Measurements from ENCODE around the gene TMEM237. TPM values are rescaled to one million over a fixed set of nuclear protein-coding genes. Genes with fewer than 3 reads are reported as not detected.

Gene TMEM237
- total RNA-seq, 5 donors from 2014 or later (not counting 1 experiment from before 2014, with no cell fraction given), result 4.5 to 10.1 (median 7.8) TPM

GRCh38 chr2:201621293-201621999 is 21.9 kb downstream of the TMEM237 start:
- ChIA-PET POLR2A (no interaction called here), CTCF (no interaction called here)
- H3K27me3 ChIP-seq (replicated peaks in 1 of 2; ENCODE audit: control insufficient read depth in 2 of 2, extremely low read depth in 1 of 2, insufficient read depth in 2 of 2, low read length in 1 of 2), result no peaks in the 10 kb centered on the region

GRCh38 chr2:201618744-201619662 is 24.3 kb downstream of the TMEM237 start:
- no peaks in the 10 kb centered on the region for H3K4me1 ChIP-seq (ENCODE audit: control insufficient read depth in 1 of 2, extremely low read depth in 1 of 2, insufficient read depth in 2 of 2, low read length in 2 of 2)
- peaks cover 0 to 1% of the 10 kb centered on the region in 2 donors for H3K27me3 Mint-ChIP-seq
- DNase-seq (no peak), ATAC-seq (replicated peaks in 1 of 4) (no peak)
- H3K36me3 Mint-ChIP-seq, result no peaks in the 10 kb centered on the region
- no peak overlapping the region for H3K27ac ChIP-seq (ENCODE audit: low read length)
- H3K4me3 Mint-ChIP-seq, result no peak overlapping the region
- ChIA-PET CTCF (no interaction called here), POLR2A (no interaction called here)
- no peaks in the 10 kb centered on the region for H3K4me1 Mint-ChIP-seq
- 75% methylated on average over 35 of the region's 39 CpGs for WGBS (ENCODE audit: insufficient coverage)
- no peaks in the 10 kb centered on the region for H3K9me3 ChIP-seq
- no peaks in the 10 kb centered on the region for H3K27me3 ChIP-seq (replicated peaks in 1 of 2; ENCODE audit: control insufficient read depth in 2 of 2, extremely low read depth in 1 of 2, insufficient read depth in 2 of 2, low read length in 1 of 2)
- H3K36me3 ChIP-seq (ENCODE audit: control insufficient read depth in 2 of 2, extremely low read depth in 1 of 2, insufficient read depth in 1 of 2, low read length in 1 of 2), result no peaks in the 10 kb centered on the region
- H3K4me3 ChIP-seq (ENCODE audit: control insufficient read depth in 1 of 2, extremely low read depth in 1 of 2, low read length in 1 of 2), result no peak overlapping the region
- no peak overlapping the region for H3K27ac Mint-ChIP-seq
- H3K9me3 Mint-ChIP-seq, result no peaks in the 10 kb centered on the region

More at GRCh38 chr2:201621293-201621999, 21.9 kb downstream of the TMEM237 start:
- H3K4me1 ChIP-seq (ENCODE audit: control insufficient read depth in 1 of 2, extremely low read depth in 1 of 2, insufficient read depth in 2 of 2, low read length in 2 of 2), result no peaks in the 10 kb centered on the region
- H3K27ac ChIP-seq (ENCODE audit: low read length), result no peak overlapping the region
- Mint-ChIP-seq H3K27ac (no peak overlapping the region), H3K4me1 (no peaks in the 10 kb centered on the region), H3K36me3 (peaks cover 9% of the 10 kb centered on the region), H3K9me3 (no peaks in the 10 kb centered on the region), H3K27me3 (no peaks in the 10 kb centered on the region), H3K4me3 (no peak overlapping the region)
- no peaks in the 10 kb centered on the region for H3K36me3 ChIP-seq (ENCODE audit: control insufficient read depth in 2 of 2, extremely low read depth in 1 of 2, insufficient read depth in 1 of 2, low read length in 1 of 2)
- WGBS (ENCODE audit: insufficient coverage), result 100% methylated on average over 3 of the region's 4 CpGs
- H3K4me3 ChIP-seq (ENCODE audit: control insufficient read depth in 1 of 2, extremely low read depth in 1 of 2, low read length in 1 of 2), result no peak overlapping the region
- no peak for DNase-seq
- ATAC-seq (replicated peaks in 1 of 4), result no peak
- no peaks in the 10 kb centered on the region for H3K9me3 ChIP-seq

- Histone ChIP-seq H3K9me3 (no peaks in the 10 kb centered on the region), H3K27ac (ENCODE audit: low read length) (no peak overlapping the region), H3K36me3 (ENCODE audit: control insufficient read depth in 2 of 2, extremely low read depth in 1 of 2, insufficient read depth in 1 of 2, low read length in 1 of 2) (no peaks in the 10 kb centered on the region), H3K4me3 (ENCODE audit: control insufficient read depth in 1 of 2, extremely low read depth in 1 of 2, low read length in 1 of 2) (no peak overlapping the region), H3K4me1 (ENCODE audit: control insufficient read depth in 1 of 2, extremely low read depth in 1 of 2, insufficient read depth in 2 of 2, low read length in 2 of 2) (no peaks in the 10 kb centered on the region), H3K27me3 (replicated peaks in 1 of 2; ENCODE audit: control insufficient read depth in 2 of 2, extremely low read depth in 1 of 2, insufficient read depth in 2 of 2, low read length in 1 of 2) (peaks cover 0 to 5% of the 10 kb centered on the region in 2 experiments)
- Mint-ChIP-seq H3K4me3 (no peak overlapping the region), H3K27ac (no peak overlapping the region), H3K36me3 (no peaks in the 10 kb centered on the region), H3K27me3 (peaks cover 8 to 25% of the 10 kb centered on the region in 2 donors), H3K9me3 (peaks cover 0 to 20% (median 8%) of the 10 kb centered on the region in 3 donors), H3K4me1 (no peaks in the 10 kb centered on the region)
- DNase-seq (no peak), ATAC-seq (replicated peaks in 1 of 4) (no peak)
- ChIA-PET POLR2A (no interaction called here), CTCF (interaction anchor here in 1 of 2 donors (0.5 kb wide), 1 partner anchor 169 kb away, joined by 4 read pairs; no protein-coding TSS in a partner anchor)
- 50% methylated on average over 1 of the region's 1 CpG for WGBS (ENCODE audit: insufficient coverage)
Observed at GRCh38 chr2:201608021-201608420, 35.3 kb downstream of the TMEM237 start.

GRCh38 chr2:201607568-201607967 is 35.7 kb downstream of the TMEM237 start:
- Mint-ChIP-seq H3K4me3 (no peak overlapping the region), H3K36me3 (no peaks in the 10 kb centered on the region), H3K4me1 (no peaks in the 10 kb centered on the region), H3K27ac (no peak overlapping the region), H3K9me3 (peaks cover 0 to 20% (median 8%) of the 10 kb centered on the region in 3 donors), H3K27me3 (peaks cover 8 to 25% of the 10 kb centered on the region in 2 donors)
- Histone ChIP-seq H3K36me3 (ENCODE audit: control insufficient read depth in 2 of 2, extremely low read depth in 1 of 2, insufficient read depth in 1 of 2, low read length in 1 of 2) (no peaks in the 10 kb centered on the region), H3K27ac (ENCODE audit: low read length) (no peak overlapping the region), H3K27me3 (replicated peaks in 1 of 2; ENCODE audit: control insufficient read depth in 2 of 2, extremely low read depth in 1 of 2, insufficient read depth in 2 of 2, low read length in 1 of 2) (peaks cover 0 to 5% of the 10 kb centered on the region in 2 experiments), H3K9me3 (no peaks in the 10 kb centered on the region), H3K4me3 (ENCODE audit: control insufficient read depth in 1 of 2, extremely low read depth in 1 of 2, low read length in 1 of 2) (no peak overlapping the region), H3K4me1 (ENCODE audit: control insufficient read depth in 1 of 2, extremely low read depth in 1 of 2, insufficient read depth in 2 of 2, low read length in 2 of 2) (no peaks in the 10 kb centered on the region)
- WGBS (ENCODE audit: insufficient coverage), result no CpG with 5 or more reads among the region's 2 CpGs
- no peak for DNase-seq
- ATAC-seq (replicated peaks in 1 of 4), result no peak
- ChIA-PET POLR2A (no interaction called here), CTCF (interaction anchor here in 1 of 2 donors (0.5 kb wide), 1 partner anchor 169 kb away, joined by 4 read pairs; no protein-coding TSS in a partner anchor)

- H3K27ac ChIP-seq (ENCODE audit: low read length), result no peak overlapping the region
- no CpG with 5 or more reads among the region's 3 CpGs for WGBS (ENCODE audit: insufficient coverage)
- ATAC-seq (replicated peaks in 1 of 4), result no peak
- Mint-ChIP-seq H3K9me3 (peaks cover 9 to 17% (median 12%) of the 10 kb centered on the region in 3 donors), H3K27me3 (peaks cover 12 to 25% of the 10 kb centered on the region in 2 donors), H3K4me3 (no peak overlapping the region), H3K27ac (no peak overlapping the region), H3K4me1 (no peaks in the 10 kb centered on the region), H3K36me3 (peaks cover 3% of the 10 kb centered on the region)
- H3K4me1 ChIP-seq (ENCODE audit: control insufficient read depth in 1 of 2, extremely low read depth in 1 of 2, insufficient read depth in 2 of 2, low read length in 2 of 2), result no peaks in the 10 kb centered on the region
- no peaks in the 10 kb centered on the region for H3K36me3 ChIP-seq (ENCODE audit: control insufficient read depth in 2 of 2, extremely low read depth in 1 of 2, insufficient read depth in 1 of 2, low read length in 1 of 2)
- no peak overlapping the region for H3K4me3 ChIP-seq (ENCODE audit: control insufficient read depth in 1 of 2, extremely low read depth in 1 of 2, low read length in 1 of 2)
- H3K9me3 ChIP-seq, result no peaks in the 10 kb centered on the region
- POLR2A ChIA-PET, result no interaction called here
- no peaks in the 10 kb centered on the region for H3K27me3 ChIP-seq (replicated peaks in 1 of 2; ENCODE audit: control insufficient read depth in 2 of 2, extremely low read depth in 1 of 2, insufficient read depth in 2 of 2, low read length in 1 of 2)
- CTCF ChIA-PET, result interaction anchor here in 1 of 2 donors (0.6 kb wide), 1 partner anchor 93 kb away, joined by 4 read pairs; no protein-coding TSS in a partner anchor
- no peak for DNase-seq
Observed at GRCh38 chr2:201600906-201601305, 42.4 kb downstream of the TMEM237 start.

GRCh38 chr2:201597397-201597796 is 45.9 kb downstream of the TMEM237 start:
- Histone ChIP-seq H3K27ac (ENCODE audit: low read length) (no peak overlapping the region), H3K4me1 (ENCODE audit: control insufficient read depth in 1 of 2, extremely low read depth in 1 of 2, insufficient read depth in 2 of 2, low read length in 2 of 2) (no peaks in the 10 kb centered on the region), H3K36me3 (ENCODE audit: control insufficient read depth in 2 of 2, extremely low read depth in 1 of 2, insufficient read depth in 1 of 2, low read length in 1 of 2) (no peaks in the 10 kb centered on the region), H3K9me3 (no peaks in the 10 kb centered on the region), H3K27me3 (replicated peaks in 1 of 2; ENCODE audit: control insufficient read depth in 2 of 2, extremely low read depth in 1 of 2, insufficient read depth in 2 of 2, low read length in 1 of 2) (no peaks in the 10 kb centered on the region), H3K4me3 (ENCODE audit: control insufficient read depth in 1 of 2, extremely low read depth in 1 of 2, low read length in 1 of 2) (no peak overlapping the region)
- Mint-ChIP-seq H3K4me3 (no peak overlapping the region), H3K4me1 (no peaks in the 10 kb centered on the region), H3K9me3 (peaks cover 9 to 18% (median 12%) of the 10 kb centered on the region in 3 donors), H3K36me3 (peaks cover 3% of the 10 kb centered on the region), H3K27me3 (peaks cover 4 to 14% of the 10 kb centered on the region in 2 donors), H3K27ac (no peak overlapping the region)
- ATAC-seq (replicated peaks in 1 of 4) (no peak), DNase-seq (no peak)
- POLR2A ChIA-PET, result no interaction called here
- 70% methylated on average over 5 of the region's 8 CpGs for WGBS (ENCODE audit: insufficient coverage)
- CTCF ChIA-PET, result no interaction called here

Data from T-cell (primary cell).